Measurements from ENCODE around the gene RHOBTB1.

The RHOBTB1 gene

GRCh38 chr10:60877061-60877776, 66.8 kb downstream of the RHOBTB1 start:
- no peak for DNase-seq (ENCODE audit: low read depth)
- TF ChIP-seq CTCF (conservative IDR thresholded peaks at IDR 0.05; ENCODE audit: control insufficient read depth, insufficient read depth, low read depth, low read length), result no peak
- no peak overlapping the region for H3K4me3 ChIP-seq (ENCODE audit: control insufficient read depth, low read depth, low read length)

- H3K4me3 ChIP-seq (ENCODE audit: control insufficient read depth, low read depth, low read length), result no peak overlapping the region
- TF ChIP-seq CTCF (conservative IDR thresholded peaks at IDR 0.05; ENCODE audit: control insufficient read depth, insufficient read depth, low read depth, low read length), result no peak
- no peak for DNase-seq (ENCODE audit: low read depth)
Observed at GRCh38 chr10:60873758-60874157, 70.2 kb downstream of the RHOBTB1 start.

GRCh38 chr10:60872451-60872850, 71.5 kb downstream of the RHOBTB1 start:
- DNase-seq (ENCODE audit: low read depth), result no peak
- no peak overlapping the region for H3K4me3 ChIP-seq (ENCODE audit: control insufficient read depth, low read depth, low read length)
- TF ChIP-seq CTCF (conservative IDR thresholded peaks at IDR 0.05; ENCODE audit: control insufficient read depth, insufficient read depth, low read depth, low read length), result no peak

GRCh38 chr10:60871215-60871614, 72.8 kb downstream of the RHOBTB1 start:
- no peak for TF ChIP-seq CTCF (conservative IDR thresholded peaks at IDR 0.05; ENCODE audit: control insufficient read depth, insufficient read depth, low read depth, low read length)
- no peak for DNase-seq (ENCODE audit: low read depth)
- H3K4me3 ChIP-seq (ENCODE audit: control insufficient read depth, low read depth, low read length), result no peak overlapping the region

- H3K4me3 ChIP-seq (ENCODE audit: control insufficient read depth, low read depth, low read length), result no peak overlapping the region
- no peak for TF ChIP-seq CTCF (conservative IDR thresholded peaks at IDR 0.05; ENCODE audit: control insufficient read depth, insufficient read depth, low read depth, low read length)
- no peak for DNase-seq (ENCODE audit: low read depth)
Observed at GRCh38 chr10:60870803-60871202, 73.2 kb downstream of the RHOBTB1 start.

GRCh38 chr10:60870416-60870728, 73.6 kb downstream of the RHOBTB1 start:
- H3K4me3 ChIP-seq (ENCODE audit: control insufficient read depth, low read depth, low read length), result no peak overlapping the region
- no peak for TF ChIP-seq CTCF (conservative IDR thresholded peaks at IDR 0.05; ENCODE audit: control insufficient read depth, insufficient read depth, low read depth, low read length)
- DNase-seq (ENCODE audit: low read depth), result no peak
